GM19099 (cell line): ENCODE results near the gene UCKL1.

Experiments used
- POLR2A ChIP-seq: IDR thresholded peaks from 3 replicates; pipeline ENCODE4 v1.6.1; 2011; ENCODE audit warnings: low read depth; ENCODE audit not compliant: insufficient read length; ENCODE audit errors: extremely low read depth

UCKL1 gene

GRCh38 chr20:63897978-63898561 is 58.1 kb downstream of the UCKL1 start:
- no peak for TF ChIP-seq POLR2A

GRCh38 chr20:63896264-63897105 is 59.7 kb downstream of the UCKL1 start:
- no peak for TF ChIP-seq POLR2A

- no peak for TF ChIP-seq POLR2A
Observed at GRCh38 chr20:63895952-63896263, 60.3 kb downstream of the UCKL1 start.

DNA sequence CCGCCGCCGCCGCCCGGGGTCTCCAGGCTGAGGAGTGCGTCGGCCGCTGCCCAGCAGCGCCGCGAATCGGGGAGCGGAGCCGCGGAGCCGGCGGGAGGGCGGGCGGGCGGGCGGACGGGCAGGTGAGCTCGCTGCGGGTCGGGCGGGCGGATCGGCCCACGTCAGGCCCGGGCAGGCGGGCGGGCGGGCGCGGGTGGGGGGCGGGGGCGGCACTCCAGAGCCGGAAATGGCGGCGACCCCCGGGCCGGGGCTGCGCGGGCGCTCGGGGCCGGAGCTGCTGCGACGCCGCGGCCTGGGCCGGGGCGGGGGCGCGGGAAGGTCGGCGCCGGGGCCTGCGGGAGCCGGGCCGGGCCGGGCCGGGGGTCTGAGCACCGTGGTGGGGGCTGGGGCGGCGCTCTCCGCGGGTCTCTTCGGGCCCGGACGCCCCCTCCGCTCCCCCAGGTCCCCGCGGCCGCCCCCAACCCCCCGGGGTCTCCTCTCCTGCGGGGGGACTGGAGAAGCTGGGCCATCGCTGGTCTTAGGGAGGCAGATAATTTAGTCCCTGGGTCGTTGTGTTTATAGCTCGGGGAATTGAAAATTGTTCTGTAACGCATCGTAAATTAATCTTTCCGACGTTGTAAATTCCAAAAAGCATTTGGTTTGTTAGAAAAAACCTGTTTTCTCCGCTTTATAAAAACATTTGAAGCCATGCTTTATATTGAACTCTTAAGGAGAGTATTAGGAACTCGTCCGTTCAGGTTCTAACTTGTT is 60.8 kb downstream of the UCKL1 start:
- peak; percentile 52 for TF ChIP-seq POLR2A

GRCh38 chr20:63894358-63895201 is 61.6 kb downstream of the UCKL1 start, which contains the start of gene DNAJC5:
Gene DNAJC5 (plus strand): TSS chr20:63895126. CDS start chr20:63928346, 33,220 bp downstream.
- no peak for TF ChIP-seq POLR2A

DNA sequence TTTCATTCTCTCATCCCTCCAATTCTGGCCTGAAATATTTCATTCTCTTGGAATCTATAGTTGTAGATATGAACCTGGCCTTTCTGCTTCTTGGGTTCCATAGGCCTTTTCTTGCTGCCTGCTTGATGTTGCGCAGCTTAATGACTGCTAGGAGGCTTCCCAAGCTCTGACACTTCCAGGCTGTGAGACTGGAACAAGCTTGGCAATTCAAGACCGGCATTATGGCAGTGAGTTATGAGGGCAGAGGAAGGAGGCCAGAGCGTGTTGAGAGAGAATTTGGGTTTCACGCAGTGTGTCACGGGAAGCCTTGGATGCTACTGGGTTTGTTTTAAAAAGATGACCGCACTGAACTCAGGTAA is 62.2 kb downstream of the UCKL1 start:
- no peak for TF ChIP-seq POLR2A

DNA sequence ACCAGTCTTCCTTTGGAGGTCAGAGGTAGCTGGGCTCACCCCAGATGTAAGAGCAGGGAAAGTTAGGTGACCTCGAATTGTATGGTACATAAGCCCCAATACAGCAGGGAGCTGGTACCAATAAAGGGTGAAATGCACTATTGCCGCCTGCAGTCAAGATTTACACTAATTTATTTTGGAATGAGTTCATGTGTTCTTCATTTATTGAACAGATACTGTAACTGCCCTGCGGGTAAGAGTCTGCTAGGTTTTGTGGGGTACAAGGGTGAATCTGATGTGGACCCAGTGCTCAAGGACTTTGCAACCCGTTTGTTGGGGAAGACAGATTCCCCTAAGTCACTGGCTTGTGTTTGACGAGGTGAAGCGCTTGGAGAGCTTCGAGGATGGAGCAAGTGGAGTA is 63.8 kb downstream of the UCKL1 start:
- no peak for TF ChIP-seq POLR2A

GRCh38 chr20:63891061-63892002 is 64.9 kb downstream of the UCKL1 start:
- no peak for TF ChIP-seq POLR2A

DNA sequence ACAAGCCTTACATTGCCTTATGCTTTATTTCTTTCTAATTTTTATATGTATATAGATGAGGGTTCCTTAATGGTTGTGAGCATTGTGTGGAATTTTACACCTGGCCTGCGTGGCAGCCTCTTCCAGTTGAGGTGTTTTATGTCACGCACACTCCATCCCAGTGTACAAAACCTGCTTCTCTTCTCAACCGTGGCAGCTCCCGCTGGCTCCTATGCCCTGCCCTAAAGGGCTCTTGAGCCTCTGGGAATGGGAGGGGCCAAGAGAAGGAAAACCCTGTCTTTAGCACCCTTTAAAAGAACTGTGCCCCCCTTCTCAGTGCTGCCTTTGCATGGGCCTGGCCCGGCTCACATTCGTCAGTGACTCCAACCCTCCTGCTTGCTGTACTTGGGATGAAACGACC is 65.6 kb downstream of the UCKL1 start:
- no peak for TF ChIP-seq POLR2A

GRCh38 chr20:63890201-63890576 is 66.0 kb downstream of the UCKL1 start:
- TF ChIP-seq POLR2A, result no peak
